ENCODE measurements around the gene CD37. TPM values are rescaled to one million over a fixed set of nuclear protein-coding genes. Genes with fewer than 3 reads are reported as not detected.
"Not testable (repeated sequence)": the region's sequence is repeated elsewhere in the genome, so short reads cannot be mapped to it uniquely, and the experiment has no call there.

The CD37 gene
- total RNA-seq, 1 donor = 229 TPM

DNA sequence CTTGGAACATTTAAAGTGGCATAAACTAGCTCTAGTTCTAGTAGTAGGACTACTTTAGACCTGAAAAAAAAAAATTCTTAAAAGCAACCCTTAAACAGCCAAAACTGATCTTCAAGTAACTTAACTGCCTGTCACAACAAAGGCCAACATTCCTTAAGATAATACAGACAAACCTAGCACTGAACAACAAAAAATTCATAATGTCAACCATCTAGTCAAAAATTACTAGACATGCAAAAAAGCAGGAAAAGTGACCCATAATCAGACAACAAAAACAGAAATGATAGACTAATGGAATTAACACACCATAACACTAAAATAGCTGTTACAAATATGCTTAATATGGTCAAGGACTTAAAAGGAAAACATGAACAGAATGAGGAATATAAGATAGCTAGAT lies 16.9 kb upstream of the CD37 start:
- no peak overlapping the region for H3K4me3 ChIP-seq (ENCODE audit: low read length)

DNA sequence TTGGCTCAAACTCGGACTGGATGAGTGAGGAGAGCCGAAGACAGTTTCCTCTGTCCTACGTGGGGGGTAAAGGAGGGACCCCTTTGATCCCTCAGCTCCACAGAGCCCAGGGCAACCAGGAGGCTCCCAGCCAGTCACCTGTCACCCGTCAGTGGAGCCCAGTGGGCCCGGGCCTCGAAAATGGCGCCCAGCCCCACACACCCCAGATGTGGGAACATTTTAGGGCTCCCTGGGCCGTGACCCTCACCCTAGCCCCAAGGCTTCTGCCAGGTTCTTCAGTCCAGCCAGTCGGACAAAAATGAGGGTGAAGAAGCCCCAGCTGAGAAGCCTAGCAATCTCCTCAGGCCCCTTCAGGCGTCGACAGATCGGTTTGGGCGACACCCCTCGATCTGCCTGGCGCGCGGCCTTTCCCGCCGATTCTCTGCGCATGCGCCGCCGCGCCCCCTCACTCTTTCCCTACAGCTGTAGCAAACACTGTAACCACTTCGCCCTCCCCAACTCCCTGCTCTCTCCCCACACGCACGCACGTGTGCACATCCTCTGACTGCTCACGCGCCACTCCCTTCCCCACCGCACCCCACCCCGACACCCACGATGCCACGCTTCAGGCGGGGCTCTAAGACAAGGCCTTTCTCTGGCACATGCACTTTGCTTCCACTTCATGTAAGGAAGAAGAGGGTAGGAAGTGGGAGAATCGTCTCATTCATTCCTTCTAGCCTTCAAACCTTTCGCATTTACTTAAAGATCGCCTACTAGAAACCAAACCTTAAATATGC lies 10.2 kb upstream of the CD37 start, which contains the start of gene SLC6A16:
Gene SLC6A16 (minus strand): TSS at position 391 of the 776 bp plus-strand sequence. CDS start 13,844 bp downstream, outside the sequence.
- Histone ChIP-seq H3K4me1 (ENCODE audit: insufficient read depth, low read length) (peaks cover 36% of the 10 kb centered on the region), H3K4me3 (ENCODE audit: low read length) (no peak within 1 kb of the TSS), H3K27me3 (ENCODE audit: insufficient read depth, low read length) (no peaks in the 10 kb centered on the region), H3K9me3 (ENCODE audit: low read depth, low read length) (peaks cover 11% of the 10 kb centered on the region)

More for the DNA sequence above, 16.9 kb upstream of the CD37 start:
- Histone ChIP-seq H3K27me3 (ENCODE audit: insufficient read depth, low read length) (no peaks in the 10 kb centered on the region), H3K4me1 (ENCODE audit: insufficient read depth, low read length) (no peaks in the 10 kb centered on the region), H3K9me3 (ENCODE audit: low read depth, low read length) (peaks cover 22% of the 10 kb centered on the region)

DNA sequence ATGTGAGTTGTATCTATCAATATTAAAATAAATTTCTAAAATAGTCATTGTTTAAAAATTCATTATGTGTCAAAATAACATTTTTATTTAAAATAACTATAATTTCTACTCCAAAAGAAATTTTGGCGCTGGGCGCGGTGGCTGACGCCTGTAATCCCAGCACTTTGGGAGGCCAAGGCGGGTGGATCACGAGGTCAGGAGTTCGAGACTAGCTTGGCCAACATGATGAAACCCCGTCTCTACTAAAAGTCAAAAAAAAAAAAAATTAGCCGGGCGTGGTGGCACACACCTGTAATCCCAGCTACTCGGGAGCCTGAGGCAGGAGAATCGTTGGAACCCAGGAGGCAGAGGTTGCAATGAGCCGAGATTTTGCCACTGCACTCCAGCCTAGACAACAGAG lies 9.4 kb upstream of the CD37 start:
- peaks cover 39% of the 10 kb centered on the region for H3K4me1 ChIP-seq (ENCODE audit: insufficient read depth, low read length)

DNA sequence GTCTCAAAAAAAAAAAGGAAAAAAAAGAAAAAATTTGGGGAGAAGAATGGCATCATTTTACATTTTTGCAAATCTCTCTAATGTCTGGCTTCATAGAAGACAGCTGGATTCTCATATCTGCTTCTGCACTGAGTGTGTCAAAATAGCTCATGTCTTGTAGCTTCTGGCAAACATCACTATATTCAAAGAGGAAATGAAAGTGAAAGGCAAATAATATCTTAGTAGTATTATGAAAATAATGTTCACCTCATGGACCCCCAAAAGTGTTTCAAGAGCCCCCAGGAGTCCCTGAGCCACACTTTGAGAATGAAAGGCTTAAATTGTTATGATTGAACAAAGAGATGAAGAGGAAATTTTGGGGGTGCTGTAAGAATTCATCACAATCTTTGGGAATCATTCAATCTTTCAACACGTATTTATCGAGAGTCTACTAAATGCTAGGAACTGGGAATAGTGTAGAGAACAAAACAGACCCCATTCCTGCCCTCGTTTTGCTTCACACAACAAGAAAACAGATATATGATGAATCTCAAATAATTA lies 9.0 kb upstream of the CD37 start:
- H3K9me3 ChIP-seq (ENCODE audit: low read depth, low read length) = peaks cover 4% of the 10 kb centered on the region
- peaks cover 42% of the 10 kb centered on the region for H3K4me1 ChIP-seq (ENCODE audit: insufficient read depth, low read length)
- no peak overlapping the region for H3K4me3 ChIP-seq (ENCODE audit: low read length)
- H3K27me3 ChIP-seq (ENCODE audit: insufficient read depth, low read length) = no peaks in the 10 kb centered on the region

More for the DNA sequence above, 9.4 kb upstream of the CD37 start:
- H3K9me3 ChIP-seq (ENCODE audit: low read depth, low read length); H3K27me3 ChIP-seq (ENCODE audit: insufficient read depth, low read length); H3K4me3 ChIP-seq (ENCODE audit: low read length): not testable (repeated sequence)

DNA sequence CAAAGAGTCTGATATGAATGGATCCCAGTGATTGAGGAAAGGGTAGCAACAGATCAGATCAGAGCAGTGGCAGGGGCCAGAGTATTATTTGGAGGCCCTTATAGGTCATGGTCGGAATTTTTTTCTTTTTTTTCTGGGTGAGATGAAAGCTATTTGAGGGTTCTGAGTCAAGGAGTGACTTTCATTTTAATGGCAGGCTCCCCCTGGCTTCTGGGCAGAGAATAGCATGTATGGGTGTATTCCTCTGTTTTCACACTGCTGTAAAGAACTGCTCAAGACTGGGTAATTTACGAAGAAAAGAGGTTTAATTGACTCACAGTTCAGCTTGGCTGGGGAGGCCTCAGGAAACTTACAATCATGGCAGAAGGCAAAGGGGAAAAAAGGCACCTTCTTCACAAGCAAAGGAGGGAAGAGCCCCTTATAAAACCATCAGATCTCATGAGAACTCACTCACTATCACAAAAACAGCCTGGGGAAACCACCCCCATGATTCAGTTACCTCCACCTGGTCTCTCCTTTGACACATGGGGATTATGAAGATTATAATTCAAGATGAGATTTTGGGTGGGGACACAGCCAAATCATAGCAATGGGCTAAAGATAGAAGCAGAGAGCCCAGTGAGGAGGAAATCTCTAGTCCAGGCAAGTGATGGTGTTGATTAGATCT lies 7.2 kb upstream of the CD37 start:
- H3K27me3 ChIP-seq (ENCODE audit: insufficient read depth, low read length) = no peaks in the 10 kb centered on the region
- H3K9me3 ChIP-seq (ENCODE audit: low read depth, low read length) = peaks cover 2% of the 10 kb centered on the region
- peaks cover 60% of the 10 kb centered on the region for H3K4me1 ChIP-seq (ENCODE audit: insufficient read depth, low read length)
- no peak overlapping the region for H3K4me3 ChIP-seq (ENCODE audit: low read length)

DNA sequence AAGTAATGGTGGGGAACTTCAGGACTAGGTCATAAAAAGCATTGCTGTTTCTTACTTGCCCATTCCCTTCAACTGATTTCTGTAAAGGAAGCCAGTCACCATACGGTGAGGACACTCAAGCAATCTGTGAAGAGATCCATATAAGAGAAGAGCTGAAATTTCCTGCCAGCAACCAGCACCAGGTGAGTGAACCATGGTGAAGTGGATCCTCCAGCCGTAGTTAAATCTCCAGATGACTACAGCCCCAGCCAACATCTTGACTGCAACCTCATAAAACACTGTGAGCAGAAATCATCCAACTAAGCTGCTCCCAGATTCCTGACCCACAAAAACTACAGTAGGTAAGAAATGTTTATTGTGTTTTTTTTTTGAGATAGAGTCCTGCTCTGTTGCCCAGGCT lies 6.5 kb upstream of the CD37 start:
- H3K4me1 ChIP-seq (ENCODE audit: insufficient read depth, low read length) = peaks cover 67% of the 10 kb centered on the region
- H3K9me3 ChIP-seq (ENCODE audit: low read depth, low read length) = no peaks in the 10 kb centered on the region
- H3K27me3 ChIP-seq (ENCODE audit: insufficient read depth, low read length) = no peaks in the 10 kb centered on the region
- H3K4me3 ChIP-seq (ENCODE audit: low read length) = no peak overlapping the region

DNA sequence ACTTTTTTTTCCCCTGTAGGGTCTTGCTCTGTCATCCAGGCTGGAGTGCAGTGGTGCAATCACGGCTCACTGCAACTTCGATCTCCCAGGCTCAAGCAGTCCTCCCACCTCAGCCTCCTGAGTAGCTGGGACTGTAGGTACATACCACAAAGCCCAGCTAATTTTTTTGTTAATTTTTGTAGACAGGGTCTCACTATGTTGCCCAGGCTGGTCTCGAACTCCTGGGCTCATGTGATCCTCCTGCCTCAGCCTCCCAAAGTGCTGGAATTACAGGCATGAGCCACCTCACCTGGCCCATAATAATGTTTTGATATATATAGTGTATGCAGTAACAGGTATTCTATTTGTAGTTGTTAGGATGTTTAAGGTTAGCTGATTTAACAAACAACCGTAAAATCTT lies 4.0 kb upstream of the CD37 start:
- H3K9me3 ChIP-seq (ENCODE audit: low read depth, low read length); H3K27me3 ChIP-seq (ENCODE audit: insufficient read depth, low read length); H3K4me3 ChIP-seq (ENCODE audit: low read length): not testable (repeated sequence)
- H3K4me1 ChIP-seq (ENCODE audit: insufficient read depth, low read length) = peaks cover 73% of the 10 kb centered on the region

DNA sequence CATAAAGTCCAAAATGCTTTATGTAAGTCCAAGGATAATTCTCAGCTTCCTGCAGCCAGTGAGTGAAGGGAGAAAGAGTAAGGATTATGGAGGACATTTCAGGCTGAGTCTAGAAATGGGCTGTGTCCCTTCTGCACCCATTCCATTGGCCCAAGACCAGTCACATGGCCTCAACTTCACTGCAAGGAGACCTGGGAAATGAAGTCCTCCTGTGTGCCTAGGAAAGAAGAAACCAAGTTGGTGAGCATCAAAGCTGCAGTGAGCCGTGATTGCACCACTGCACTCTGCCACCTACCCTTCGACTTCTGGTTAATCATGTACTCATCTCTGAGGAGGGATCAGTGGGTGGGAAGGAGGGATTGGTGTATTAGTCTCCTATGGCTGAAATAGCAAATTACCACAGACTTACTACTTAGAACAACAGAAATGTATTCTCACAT lies 3.6 kb upstream of the CD37 start:
- Histone ChIP-seq H3K9me3 (ENCODE audit: low read depth, low read length) (no peaks in the 10 kb centered on the region), H3K4me1 (ENCODE audit: insufficient read depth, low read length) (peaks cover 73% of the 10 kb centered on the region), H3K27me3 (ENCODE audit: insufficient read depth, low read length) (no peaks in the 10 kb centered on the region), H3K4me3 (ENCODE audit: low read length) (no peak overlapping the region)

DNA sequence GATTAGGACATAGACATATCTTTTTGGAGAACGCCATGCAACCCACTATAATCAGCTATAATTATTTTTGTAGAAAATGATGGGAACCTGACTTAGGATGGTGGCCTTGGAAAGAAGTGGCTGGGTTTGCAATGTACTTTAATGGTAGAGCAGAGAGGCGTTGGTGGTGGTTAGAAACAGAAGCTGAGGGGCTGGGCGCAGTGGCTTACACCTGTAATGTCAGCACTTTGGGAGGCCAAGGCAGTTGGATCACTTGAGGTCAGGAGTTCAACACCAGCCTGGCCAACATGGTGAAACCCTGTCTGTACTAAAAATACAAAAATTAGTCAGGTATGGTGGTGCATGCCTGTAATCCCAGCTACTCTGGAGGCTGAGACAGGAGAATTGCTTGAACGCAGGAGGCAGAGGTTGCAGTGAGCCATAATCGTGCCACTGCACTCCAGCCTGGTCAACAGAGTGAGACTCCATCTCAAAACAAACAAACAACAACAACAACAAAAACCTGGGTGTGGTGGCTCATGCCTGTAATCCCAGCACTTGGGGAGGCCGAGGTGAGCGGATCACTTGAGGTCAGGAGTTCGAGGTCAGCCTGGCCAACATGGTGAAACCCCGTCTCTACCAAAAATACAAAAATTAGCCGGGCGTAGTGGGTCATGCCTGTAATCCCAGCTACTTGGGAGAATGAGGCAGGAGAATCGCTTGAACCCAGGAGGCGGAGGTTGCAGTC lies 2.4 kb upstream of the CD37 start:
- not testable (repeated sequence) for H3K27me3 ChIP-seq (ENCODE audit: insufficient read depth, low read length); H3K9me3 ChIP-seq (ENCODE audit: low read depth, low read length); H3K4me3 ChIP-seq (ENCODE audit: low read length)
- H3K4me1 ChIP-seq (ENCODE audit: insufficient read depth, low read length) = peaks cover 74% of the 10 kb centered on the region

DNA sequence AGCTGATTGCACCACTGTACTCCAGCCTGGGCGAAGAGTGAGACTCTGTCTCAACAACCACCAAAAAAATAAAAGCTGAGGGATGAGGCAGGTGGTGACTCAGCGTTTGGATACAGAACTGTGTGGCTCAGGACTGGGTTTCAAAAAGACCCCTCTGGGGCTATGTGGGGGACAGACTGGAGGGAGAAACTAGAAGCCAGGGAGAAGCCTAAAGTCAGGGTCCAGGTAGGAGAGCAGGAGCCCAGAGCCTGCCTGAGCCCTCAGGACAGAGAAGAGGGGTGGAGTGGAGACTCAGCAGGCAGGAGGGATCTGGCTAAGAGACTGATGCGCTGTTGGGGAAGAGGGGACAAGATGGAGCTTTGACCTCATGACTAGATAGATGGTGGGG lies 1.8 kb upstream of the CD37 start:
- H3K9me3 ChIP-seq (ENCODE audit: low read depth, low read length) = no peaks in the 10 kb centered on the region
- no peaks in the 10 kb centered on the region for H3K27me3 ChIP-seq (ENCODE audit: insufficient read depth, low read length)
- peaks cover 74% of the 10 kb centered on the region for H3K4me1 ChIP-seq (ENCODE audit: insufficient read depth, low read length)
- no peak overlapping the region for H3K4me3 ChIP-seq (ENCODE audit: low read length)

DNA sequence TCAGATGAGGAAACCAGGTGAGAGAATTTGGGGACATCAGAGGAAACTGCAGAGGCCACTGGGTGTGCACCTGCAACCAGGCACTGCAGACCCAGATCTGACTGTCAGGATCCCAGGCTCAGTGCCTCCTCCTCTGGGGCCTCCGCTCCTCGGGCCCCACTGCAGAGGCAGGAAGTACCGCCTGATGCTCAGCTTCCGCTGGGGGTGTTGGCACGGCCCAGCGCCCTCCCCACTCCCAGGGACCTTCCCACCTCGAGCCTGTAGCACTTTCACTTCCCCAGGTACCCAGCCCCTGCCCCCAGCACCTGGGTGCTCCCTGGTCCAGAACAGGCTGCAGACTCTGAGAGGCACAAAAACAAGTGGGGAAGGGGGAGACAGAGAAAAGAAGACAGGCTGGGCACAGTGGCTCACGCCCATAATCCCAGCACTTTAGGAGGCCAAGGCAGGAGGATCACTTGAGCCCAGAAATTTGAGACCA lies 1.4 kb upstream of the CD37 start:
- Histone ChIP-seq H3K4me1 (ENCODE audit: insufficient read depth, low read length) (peaks cover 76% of the 10 kb centered on the region), H3K27me3 (ENCODE audit: insufficient read depth, low read length) (no peaks in the 10 kb centered on the region), H3K9me3 (ENCODE audit: low read depth, low read length) (no peaks in the 10 kb centered on the region), H3K4me3 (ENCODE audit: low read length) (no peak overlapping the region)

DNA sequence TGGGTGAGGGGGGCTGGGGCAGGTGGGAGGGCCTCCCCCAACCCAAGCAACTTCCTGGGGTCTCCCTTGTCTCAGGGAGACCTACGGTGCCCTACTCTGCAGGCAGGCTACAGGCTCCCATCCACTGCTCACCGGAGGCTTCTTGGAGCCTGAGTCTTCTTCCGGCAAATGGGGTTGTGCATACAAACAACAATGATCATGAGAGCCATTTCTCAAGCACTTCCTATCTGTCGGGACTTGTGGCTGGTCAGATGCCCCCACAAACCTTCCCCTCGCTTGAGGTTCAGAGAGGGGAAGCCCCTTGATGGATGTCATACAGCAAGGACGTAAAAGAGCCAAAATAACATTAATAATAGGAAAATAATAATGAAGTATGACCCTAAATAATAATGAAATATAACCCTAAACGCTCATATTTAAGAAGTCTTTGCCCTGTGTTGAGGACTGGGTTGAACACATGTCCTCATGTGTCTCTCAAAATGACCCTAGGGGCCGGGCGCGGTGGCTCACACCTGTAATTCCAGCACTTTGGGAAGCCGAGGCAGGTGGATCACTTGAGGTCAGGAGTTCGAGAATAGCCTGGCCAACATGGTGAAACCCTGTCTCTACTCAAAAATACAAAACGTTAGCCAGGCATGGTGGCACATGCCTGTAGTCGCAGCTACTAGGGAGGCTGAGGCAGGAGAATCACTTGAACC lies 727 bp downstream of the CD37 start:
- no peaks in the 10 kb centered on the region for H3K9me3 ChIP-seq (ENCODE audit: low read depth, low read length)
- peak overlapping the region; percentile 90 for H3K4me3 ChIP-seq (ENCODE audit: low read length)
- peaks cover 87% of the 10 kb centered on the region for H3K4me1 ChIP-seq (ENCODE audit: insufficient read depth, low read length)
- no peaks in the 10 kb centered on the region for H3K27me3 ChIP-seq (ENCODE audit: insufficient read depth, low read length)

DNA sequence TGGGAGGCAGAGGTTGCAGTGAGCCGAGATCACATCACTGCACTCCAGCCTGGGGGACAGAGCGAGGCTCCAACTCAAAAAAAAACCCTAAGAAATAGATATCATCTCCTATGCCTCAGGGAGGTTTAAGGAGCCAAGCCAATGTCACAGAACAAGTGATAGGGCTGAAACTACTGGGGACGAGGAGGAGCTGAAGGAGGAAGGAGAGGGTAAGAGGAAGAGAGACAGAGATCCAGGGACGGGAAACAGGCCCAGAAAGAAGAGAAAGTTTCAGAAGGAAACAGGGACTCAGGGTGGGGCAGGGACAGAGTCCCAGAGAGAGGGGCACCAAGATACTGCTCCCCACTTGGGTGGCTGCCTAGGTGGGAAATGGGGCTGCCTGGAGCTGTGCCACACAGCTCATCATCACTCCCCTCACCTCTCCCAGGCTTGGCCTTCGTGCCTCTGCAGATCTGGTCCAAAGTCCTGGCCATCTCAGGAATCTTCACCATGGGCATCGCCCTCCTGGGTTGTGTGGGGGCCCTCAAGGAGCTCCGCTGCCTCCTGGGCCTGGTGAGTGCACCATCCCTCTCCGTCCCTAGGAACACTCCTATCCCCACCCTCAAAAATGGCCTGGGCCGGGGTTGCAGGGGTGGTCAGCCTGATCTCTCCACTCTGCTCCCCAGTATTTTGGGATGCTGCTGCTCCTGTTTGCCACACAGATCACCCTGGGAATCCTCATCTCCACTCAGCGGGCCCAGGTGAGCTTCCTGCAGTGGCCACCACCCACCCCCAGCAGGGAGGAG lies 1.5 kb downstream of the CD37 start:
- no peaks in the 10 kb centered on the region for H3K27me3 ChIP-seq (ENCODE audit: insufficient read depth, low read length)
- no peaks in the 10 kb centered on the region for H3K9me3 ChIP-seq (ENCODE audit: low read depth, low read length)
- H3K4me1 ChIP-seq (ENCODE audit: insufficient read depth, low read length) = peaks cover 81% of the 10 kb centered on the region
- H3K4me3 ChIP-seq (ENCODE audit: low read length) = peak overlapping the region; percentile 90
